Mesothelial cell of epicardium (in vitro differentiated cells): ENCODE data around the gene PPM1A. TPM values are rescaled to one million over a fixed set of nuclear protein-coding genes. Genes with fewer than 3 reads are reported as not detected.

Experiments
- DNase-seq, 2 experiments: peaks; one replicate each; pipeline ENCODE4 v3.0.0; 2021; ENCODE audit warnings: low spot score in 2 of 2; ENCODE audit not compliant: unreplicated experiment in 2 of 2
- H3K27ac Mint-ChIP-seq: 2 replicates; pipeline ENCODE4 v1.8.0; 2021; ENCODE audit warnings: mixed read lengths
- H3K27me3 Mint-ChIP-seq: 2 replicates; pipeline ENCODE4 v1.8.0; 2021; ENCODE audit warnings: low read depth, mixed read lengths
- H3K36me3 Mint-ChIP-seq: 2 replicates; pipeline ENCODE4 v1.8.0; 2021; ENCODE audit warnings: mixed read lengths
- H3K4me1 Mint-ChIP-seq: 2 replicates; pipeline ENCODE4 v1.8.0; 2021; ENCODE audit warnings: mixed read lengths
- H3K4me3 Mint-ChIP-seq: 2 replicates; pipeline ENCODE4 v1.8.0; 2021; ENCODE audit warnings: mild to moderate bottlenecking, moderate library complexity, mixed read lengths
- H3K9me3 Mint-ChIP-seq: 2 replicates; pipeline ENCODE4 v1.8.0; 2021; ENCODE audit warnings: mixed read lengths
- CTCF ChIP-seq: fragments of 200-600 bp; sonication (generic); IDR thresholded peaks from one replicate; pipeline ENCODE4 v1.5.0; 2021; ENCODE audit warnings: antibody characterized with exemption; ENCODE audit not compliant: unreplicated experiment
- total RNA-seq: library from RNA; stranded (reverse); gene quantifications from 3 replicates; pipeline ENCODE4 v1.2.1, GENCODE V29; 2021

PPM1A gene
- total RNA-seq, 1 donor from 2014 or later = 44.3 TPM

- H3K4me1 Mint-ChIP-seq = peaks cover 10% of the 10 kb centered on the region
- H3K27ac Mint-ChIP-seq = no peak overlapping the region
- H3K36me3 Mint-ChIP-seq = no peaks in the 10 kb centered on the region
- no peaks in the 10 kb centered on the region for H3K9me3 Mint-ChIP-seq
- no peak for TF ChIP-seq CTCF
- DNase-seq = no peak
- H3K4me3 Mint-ChIP-seq = no peak overlapping the region
- peaks cover 61% of the 10 kb centered on the region for H3K27me3 Mint-ChIP-seq
These were observed 83.8 kb downstream of the PPM1A start for GRCh38 chr14:60332869-60333268.

- no peaks in the 10 kb centered on the region for H3K36me3 Mint-ChIP-seq
- DNase-seq = no peak
- no peak overlapping the region for H3K4me3 Mint-ChIP-seq
- peaks cover 3% of the 10 kb centered on the region for H3K9me3 Mint-ChIP-seq
- peaks cover 51% of the 10 kb centered on the region for H3K27me3 Mint-ChIP-seq
- no peak overlapping the region for H3K27ac Mint-ChIP-seq
- H3K4me1 Mint-ChIP-seq = no peaks in the 10 kb centered on the region
- TF ChIP-seq CTCF = no peak
These were observed 90.5 kb downstream of the PPM1A start for GRCh38 chr14:60339571-60339970.

GRCh38 chr14:60343571-60344071, 94.6 kb downstream of the PPM1A start:
- peaks cover 3% of the 10 kb centered on the region for H3K9me3 Mint-ChIP-seq
- peaks cover 24% of the 10 kb centered on the region for H3K27me3 Mint-ChIP-seq
- TF ChIP-seq CTCF = no peak
- no peaks in the 10 kb centered on the region for H3K4me1 Mint-ChIP-seq
- no peaks in the 10 kb centered on the region for H3K36me3 Mint-ChIP-seq
- no peak for DNase-seq
- no peak overlapping the region for H3K4me3 Mint-ChIP-seq
- H3K27ac Mint-ChIP-seq = no peak overlapping the region

- peaks cover 3% of the 10 kb centered on the region for H3K9me3 Mint-ChIP-seq
These were observed 95.7 kb downstream of the PPM1A start for GRCh38 chr14:60344751-60345150.

GRCh38 chr14:60346706-60347105, 97.7 kb downstream of the PPM1A start:
- no peaks in the 10 kb centered on the region for H3K36me3 Mint-ChIP-seq
- no peak for TF ChIP-seq CTCF
- H3K4me3 Mint-ChIP-seq = no peak overlapping the region

More at GRCh38 chr14:60344751-60345150, 95.7 kb downstream of the PPM1A start:
- Mint-ChIP-seq H3K4me1 (no peaks in the 10 kb centered on the region), H3K27ac (no peak overlapping the region), H3K36me3 (no peaks in the 10 kb centered on the region), H3K27me3 (peaks cover 19% of the 10 kb centered on the region), H3K4me3 (no peak overlapping the region)
- TF ChIP-seq CTCF = no peak
- no peak for DNase-seq

GRCh38 chr14:60348211-60348610, 99.2 kb downstream of the PPM1A start:
- DNase-seq = no peak
- TF ChIP-seq CTCF = no peak
- no peak overlapping the region for H3K4me3 Mint-ChIP-seq
- H3K27ac Mint-ChIP-seq = no peak overlapping the region
- peaks cover 20% of the 10 kb centered on the region for H3K27me3 Mint-ChIP-seq
- H3K4me1 Mint-ChIP-seq = peaks cover 7% of the 10 kb centered on the region
- H3K36me3 Mint-ChIP-seq = no peaks in the 10 kb centered on the region
- no peaks in the 10 kb centered on the region for H3K9me3 Mint-ChIP-seq

More at GRCh38 chr14:60346706-60347105, 97.7 kb downstream of the PPM1A start:
- H3K9me3 Mint-ChIP-seq = peaks cover 3% of the 10 kb centered on the region
- H3K4me1 Mint-ChIP-seq = peaks cover 7% of the 10 kb centered on the region
- no peak overlapping the region for H3K27ac Mint-ChIP-seq
- H3K27me3 Mint-ChIP-seq = peaks cover 18% of the 10 kb centered on the region
- DNase-seq = no peak
